MM.1S (cell line): ENCODE data around the gene DHX15.

Experiments used
- DNase-seq: peaks from one replicate; pipeline ENCODE4 v3.0.0-alpha.2; 2015
- H2AFZ ChIP-seq: fragments of 300-600 bp; sonication (generic); 2 replicates; pipeline ENCODE4 v1.6.0; 2016; ENCODE audit warnings: antibody characterized with exemption, low read length
- H3F3A ChIP-seq: fragments of 300-600 bp; sonication (generic); 2 replicates; pipeline ENCODE4 v1.6.1; 2016; ENCODE audit warnings: mild to moderate bottlenecking, antibody characterized with exemption, low read length, moderate library complexity, mixed read lengths; ENCODE audit not compliant: insufficient read depth
- H3K27ac ChIP-seq: fragments of 300-600 bp; sonication (generic); 2 replicates; pipeline ENCODE4 v1.5.1; 2016; ENCODE audit warnings: mild to moderate bottlenecking, low read length
- H3K27me3 ChIP-seq: fragments of 300-600 bp; sonication (generic); replicated peaks from 2 replicates; pipeline ENCODE4 v1.6.0; 2016; ENCODE audit warnings: low read length; ENCODE audit not compliant: insufficient read depth
- H3K36me3 ChIP-seq: fragments of 300-600 bp; sonication (generic); replicated peaks from 2 replicates; pipeline ENCODE4 v1.6.1; 2016; ENCODE audit warnings: mild to moderate bottlenecking, low read length, mixed read lengths; ENCODE audit not compliant: insufficient read depth
- H3K4me1 ChIP-seq: fragments of 300-600 bp; sonication (generic); 2 replicates; pipeline ENCODE4 v1.6.1; 2016; ENCODE audit warnings: low read length, mixed read lengths
- H3K4me2 ChIP-seq: fragments of 300-600 bp; sonication (generic); 2 replicates; pipeline ENCODE4 v1.6.0; 2016; ENCODE audit warnings: low read depth, low read length
- H3K4me3 ChIP-seq: fragments of 300-600 bp; sonication (generic); 2 replicates; pipeline ENCODE4 v1.5.1; 2016; ENCODE audit warnings: low read length, mixed read lengths
- H3K79me2 ChIP-seq: fragments of 300-600 bp; sonication (generic); 2 replicates; pipeline ENCODE4 v1.6.1; 2016; ENCODE audit warnings: mixed run types, low read length, mixed read lengths
- H3K9ac ChIP-seq: fragments of 300-600 bp; sonication (generic); 2 replicates; pipeline ENCODE4 v1.6.1; 2016; ENCODE audit warnings: low read length, mixed read lengths
- H3K9me2 ChIP-seq: fragments of 300-600 bp; sonication (generic); replicated peaks from 2 replicates; pipeline ENCODE4 v1.6.1; 2016; ENCODE audit warnings: mild to moderate bottlenecking, low read length, mixed read lengths; ENCODE audit not compliant: insufficient read depth
- H3K9me3 ChIP-seq: fragments of 300-600 bp; sonication (generic); replicated peaks from 2 replicates; pipeline ENCODE4 v1.6.1; 2016; ENCODE audit warnings: mild to moderate bottlenecking, low read length, mixed read lengths; ENCODE audit not compliant: insufficient read depth
- H4K20me1 ChIP-seq: fragments of 300-600 bp; sonication (generic); 2 replicates; pipeline ENCODE4 v1.6.1; 2016; ENCODE audit warnings: mild to moderate bottlenecking, low read length, moderate library complexity, mixed read lengths; ENCODE audit not compliant: insufficient read depth
- EZH2 ChIP-seq: fragments of 300-600 bp; sonication (generic); optimal IDR thresholded peaks from 2 replicates; pipeline ENCODE3; 2017; ENCODE audit warnings: low read depth, mild to moderate bottlenecking, antibody characterized with exemption, low read length, mixed read lengths
- EZH2phosphoT487 ChIP-seq: fragments of 300-600 bp; sonication (generic); IDR thresholded peaks from 2 replicates; pipeline ENCODE4 v1.6.1; 2018; ENCODE audit warnings: antibody characterized with exemption, low read length
- TF ChIP-seq, protein P1 (sequence below): fragments of 300-600 bp; sonication (generic); IDR thresholded peaks from 2 replicates; pipeline ENCODE4 v1.5.1; 2016; ENCODE audit warnings: antibody characterized with exemption, low read length, mixed read lengths

DHX15 gene

DNA sequence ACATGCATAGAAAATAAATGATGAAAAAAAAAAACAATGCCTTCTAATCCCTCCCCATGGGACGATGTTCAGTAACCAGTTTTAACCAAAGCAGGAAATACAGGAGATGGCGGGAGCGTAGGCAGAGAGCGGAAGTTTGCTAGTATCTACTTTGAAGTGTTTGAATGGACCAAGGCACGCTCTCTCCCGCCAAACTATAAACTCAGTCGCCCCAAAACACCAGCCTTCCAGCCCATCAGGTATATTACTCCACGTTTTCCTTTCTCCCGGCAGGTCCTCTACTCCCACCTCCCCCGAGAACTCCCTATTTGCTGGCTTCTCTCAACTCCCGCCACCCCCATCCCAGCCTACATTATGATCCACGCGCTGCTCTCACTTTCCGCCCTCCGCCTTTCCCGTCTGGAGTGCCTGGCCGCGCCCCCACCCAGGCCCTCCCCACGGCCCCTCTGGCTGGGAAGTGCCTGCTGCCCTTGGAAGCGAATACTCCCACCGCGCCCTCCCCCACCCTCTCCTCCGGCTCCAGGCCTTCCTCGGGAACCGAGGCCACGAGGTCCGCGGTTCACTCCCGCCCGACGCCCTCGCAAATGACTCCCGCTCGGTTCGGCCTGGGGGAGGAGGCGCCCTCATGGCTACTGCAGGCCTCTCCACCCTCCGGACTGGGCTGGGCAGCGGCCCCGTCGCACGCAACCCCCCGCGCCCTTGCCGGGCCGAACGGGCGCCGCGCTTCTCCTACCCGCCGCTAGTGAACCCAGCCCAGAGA lies 723 bp downstream of the DHX15 start:
- peaks cover 36% of the 10 kb centered on the region for H3K4me1 ChIP-seq
- no peak for TF ChIP-seq EZH2phosphoT487
- no peak for TF ChIP-seq EZH2
- TF ChIP-seq, protein P1, sequence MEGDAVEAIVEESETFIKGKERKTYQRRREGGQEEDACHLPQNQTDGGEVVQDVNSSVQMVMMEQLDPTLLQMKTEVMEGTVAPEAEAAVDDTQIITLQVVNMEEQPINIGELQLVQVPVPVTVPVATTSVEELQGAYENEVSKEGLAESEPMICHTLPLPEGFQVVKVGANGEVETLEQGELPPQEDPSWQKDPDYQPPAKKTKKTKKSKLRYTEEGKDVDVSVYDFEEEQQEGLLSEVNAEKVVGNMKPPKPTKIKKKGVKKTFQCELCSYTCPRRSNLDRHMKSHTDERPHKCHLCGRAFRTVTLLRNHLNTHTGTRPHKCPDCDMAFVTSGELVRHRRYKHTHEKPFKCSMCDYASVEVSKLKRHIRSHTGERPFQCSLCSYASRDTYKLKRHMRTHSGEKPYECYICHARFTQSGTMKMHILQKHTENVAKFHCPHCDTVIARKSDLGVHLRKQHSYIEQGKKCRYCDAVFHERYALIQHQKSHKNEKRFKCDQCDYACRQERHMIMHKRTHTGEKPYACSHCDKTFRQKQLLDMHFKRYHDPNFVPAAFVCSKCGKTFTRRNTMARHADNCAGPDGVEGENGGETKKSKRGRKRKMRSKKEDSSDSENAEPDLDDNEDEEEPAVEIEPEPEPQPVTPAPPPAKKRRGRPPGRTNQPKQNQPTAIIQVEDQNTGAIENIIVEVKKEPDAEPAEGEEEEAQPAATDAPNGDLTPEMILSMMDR = no peak

DNA sequence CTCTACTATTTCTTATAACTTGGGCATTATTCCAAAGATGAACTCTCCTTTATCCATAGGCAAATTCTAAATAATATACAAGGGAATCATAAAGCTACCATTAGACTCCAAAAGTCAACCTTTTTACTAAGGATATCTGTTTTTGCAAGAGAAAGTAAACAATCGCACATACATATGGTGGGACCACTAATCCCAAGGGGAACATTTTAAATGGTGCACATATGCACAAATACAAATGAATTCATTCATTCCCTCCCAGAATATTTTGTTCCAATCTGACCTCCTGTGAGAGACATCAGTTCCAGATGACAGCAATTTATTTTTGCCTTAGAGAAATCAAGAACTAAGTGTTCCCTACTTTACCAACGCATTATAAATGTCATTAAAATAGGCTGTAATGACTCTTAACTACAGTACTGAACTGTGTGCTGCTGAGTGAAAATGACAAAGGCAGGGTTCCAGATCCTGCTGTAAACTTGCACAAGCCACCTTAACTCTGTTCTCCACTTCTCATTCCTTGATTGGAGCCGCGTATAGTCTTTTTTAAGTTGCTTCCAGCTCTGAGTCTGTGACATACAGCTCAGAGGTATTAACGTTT lies 2.0 kb downstream of the DHX15 start:
- Histone ChIP-seq H3K36me3 (peaks cover 8% of the 10 kb centered on the region; the same call in 1 of the 2 replicates), H3K9ac (peak overlapping the region; percentile 99; the same call in 1 of the 2 replicates), H3K4me1 (peaks cover 23% of the 10 kb centered on the region), H3K27me3 (no peaks in the 10 kb centered on the region), H3F3A (peaks cover 13% of the 10 kb centered on the region), H3K9me2 (no peaks in the 10 kb centered on the region), H3K79me2 (peaks cover 71% of the 10 kb centered on the region), H3K4me3 (peak overlapping the region; percentile 88), H3K27ac (no peak overlapping the region), H4K20me1 (peaks cover 57% of the 10 kb centered on the region), H2AFZ (no peak overlapping the region), H3K4me2 (peak overlapping the region; percentile 92), H3K9me3 (no peaks in the 10 kb centered on the region)
- TF ChIP-seq EZH2phosphoT487 = no peak
- no peak for TF ChIP-seq EZH2
- TF ChIP-seq, protein P1 = no peak
- no peak for DNase-seq

More for the DNA sequence above, 723 bp downstream of the DHX15 start:
- Histone ChIP-seq H3K9me3 (no peaks in the 10 kb centered on the region), H3K36me3 (peaks cover 8% of the 10 kb centered on the region; the same call in 1 of the 2 replicates), H3F3A (peaks cover 25% of the 10 kb centered on the region), H3K79me2 (peaks cover 58% of the 10 kb centered on the region), H3K9me2 (no peaks in the 10 kb centered on the region), H3K4me3 (peak overlapping the region; percentile 88), H3K27ac (peak overlapping the region; percentile 73), H4K20me1 (peaks cover 45% of the 10 kb centered on the region), H2AFZ (peak overlapping the region; percentile 64), H3K4me2 (peak overlapping the region; percentile 92), H3K9ac (peak overlapping the region; percentile 99), H3K27me3 (no peaks in the 10 kb centered on the region)
- peak; percentile 44 for DNase-seq

- Histone ChIP-seq H2AFZ (no peak overlapping the region), H3K27me3 (no peaks in the 10 kb centered on the region), H4K20me1 (peaks cover 94% of the 10 kb centered on the region), H3K9ac (no peak overlapping the region), H3F3A (no peaks in the 10 kb centered on the region), H3K4me1 (peaks cover 12% of the 10 kb centered on the region), H3K4me3 (no peak overlapping the region), H3K9me2 (no peaks in the 10 kb centered on the region), H3K36me3 (peaks cover 24% of the 10 kb centered on the region), H3K4me2 (no peak overlapping the region), H3K9me3 (no peaks in the 10 kb centered on the region), H3K27ac (no peak overlapping the region), H3K79me2 (peaks cover 99% of the 10 kb centered on the region)
- DNase-seq = no peak
- TF ChIP-seq EZH2 (no peak), EZH2phosphoT487 (no peak)
- TF ChIP-seq, protein P1 = no peak
Measured at GRCh38 chr4:24578364-24578763, 6.0 kb downstream of the DHX15 start.
